Ascending aorta (tissue), 2 donors: ENCODE measurements around the gene TRIO. TPM values are rescaled to one million over a fixed set of nuclear protein-coding genes. Genes with fewer than 3 reads are reported as not detected.
A peak's percentile ranks its signal among the peaks of the same experiment; 100 is the strongest.

Experiments used
- DNase-seq, 2 donors: peaks; one replicate each; pipeline ENCODE4 v3.0.0-alpha.2; 2019; ENCODE audit warnings: low spot score in 2 of 2
- H3K27ac ChIP-seq, 2 donors: fragments of 200-600 bp; sonication (generic); one replicate each; pipeline ENCODE4 v1.5.1; 2016 to 2017; ENCODE audit warnings: mild to moderate bottlenecking in 1 of 2
- H3K27me3 ChIP-seq: fragments of 200-600 bp; sonication (generic); one replicate; pipeline ENCODE4 v1.5.1; 2017
- H3K36me3 ChIP-seq, 2 donors: fragments of 200-600 bp; sonication (generic); one replicate each; pipeline ENCODE4 v1.5.1; 2016
- H3K4me1 ChIP-seq, 2 donors: fragments of 200-600 bp; sonication (generic); one replicate each; pipeline ENCODE4 v1.5.1; 2016 to 2017; ENCODE audit warnings: mild to moderate bottlenecking in 1 of 2
- H3K4me3 ChIP-seq, 2 donors: fragments of 200-600 bp; sonication (generic); one replicate each; pipeline ENCODE4 v1.5.1; 2016 to 2017; ENCODE audit warnings: mild to moderate bottlenecking in 1 of 2
- H3K9me3 ChIP-seq, 2 donors: fragments of 200-600 bp; sonication (generic); one replicate each; pipeline ENCODE4 v1.5.1; 2016
- intact Hi-C: fragments of 100-400 bp; cut with DNase I; formaldehyde crosslinking; loops from one replicate; pipeline ENCODE4 v1.15.1; 2023
- total RNA-seq: library from RNA; depleted of rRNA; stranded (reverse); fragments of >200 nt; gene quantifications from one replicate; pipeline ENCODE4 v1.1.0, GENCODE V29; 2016
- TF ChIP-seq, protein P1 (sequence below), 3 experiments: fragments of 200-600 bp in 2 of 3; fragments of 450-650 bp in 1 of 3; sonication (generic) in 2 of 3; IDR thresholded peaks; one replicate each; pipeline ENCODE4 v1.5.1; 2016 to 2019; ENCODE audit warnings: antibody characterized with exemption in 3 of 3, mild to moderate bottlenecking in 1 of 3, moderate library complexity in 1 of 3

TRIO gene
- total RNA-seq, 1 donor from 2014 or later, result 262 TPM

GRCh38 chr5:14269395-14269794, 126.3 kb downstream of the TRIO start:
- H3K27me3 ChIP-seq, result no peaks in the 10 kb centered on the region
- peaks cover 16 to 40% of the 10 kb centered on the region in 2 donors for H3K4me1 ChIP-seq
- intact Hi-C loops, result loop anchor here (2.0 kb wide), 1 partner anchor 79 kb away; no protein-coding TSS in a partner anchor
- no peak overlapping the region for H3K4me3 ChIP-seq
- H3K9me3 ChIP-seq, result no peaks in the 10 kb centered on the region
- H3K36me3 ChIP-seq, result peaks cover 0 to 4% of the 10 kb centered on the region in 2 donors
- peak overlapping the region; percentile 64 to 69 for H3K27ac ChIP-seq
- no peak for DNase-seq
- TF ChIP-seq, protein P1, sequence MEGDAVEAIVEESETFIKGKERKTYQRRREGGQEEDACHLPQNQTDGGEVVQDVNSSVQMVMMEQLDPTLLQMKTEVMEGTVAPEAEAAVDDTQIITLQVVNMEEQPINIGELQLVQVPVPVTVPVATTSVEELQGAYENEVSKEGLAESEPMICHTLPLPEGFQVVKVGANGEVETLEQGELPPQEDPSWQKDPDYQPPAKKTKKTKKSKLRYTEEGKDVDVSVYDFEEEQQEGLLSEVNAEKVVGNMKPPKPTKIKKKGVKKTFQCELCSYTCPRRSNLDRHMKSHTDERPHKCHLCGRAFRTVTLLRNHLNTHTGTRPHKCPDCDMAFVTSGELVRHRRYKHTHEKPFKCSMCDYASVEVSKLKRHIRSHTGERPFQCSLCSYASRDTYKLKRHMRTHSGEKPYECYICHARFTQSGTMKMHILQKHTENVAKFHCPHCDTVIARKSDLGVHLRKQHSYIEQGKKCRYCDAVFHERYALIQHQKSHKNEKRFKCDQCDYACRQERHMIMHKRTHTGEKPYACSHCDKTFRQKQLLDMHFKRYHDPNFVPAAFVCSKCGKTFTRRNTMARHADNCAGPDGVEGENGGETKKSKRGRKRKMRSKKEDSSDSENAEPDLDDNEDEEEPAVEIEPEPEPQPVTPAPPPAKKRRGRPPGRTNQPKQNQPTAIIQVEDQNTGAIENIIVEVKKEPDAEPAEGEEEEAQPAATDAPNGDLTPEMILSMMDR (IDR thresholded peaks at IDR 0.05), result no peak

- Histone ChIP-seq H3K9me3 (no peaks in the 10 kb centered on the region), H3K4me1 (peaks cover 16 to 37% of the 10 kb centered on the region in 2 donors), H3K27ac (peak overlapping the region; percentile 64 to 69), H3K4me3 (no peak overlapping the region), H3K36me3 (peaks cover 0 to 4% of the 10 kb centered on the region in 2 donors), H3K27me3 (no peaks in the 10 kb centered on the region)
- intact Hi-C loops, result loop anchor here (1.0 to 5.0 kb wide), 4 partner anchors 127 to 282 kb away; partner anchors contain the start of gene TRIO
- DNase-seq, result peak in 1 of 2 donors; percentile 87
- TF ChIP-seq, protein P1 (IDR thresholded peaks at IDR 0.05), result peak; percentile 66 to 76 (median 76)
These were observed 127.1 kb downstream of the TRIO start for GRCh38 chr5:14270209-14270702.

GRCh38 chr5:14272548-14273205, 129.5 kb downstream of the TRIO start:
- Histone ChIP-seq H3K4me1 (peaks cover 16 to 27% of the 10 kb centered on the region in 2 donors), H3K4me3 (no peak overlapping the region), H3K27ac (peak overlapping the region in 1 of 2 donors; percentile 12), H3K9me3 (no peaks in the 10 kb centered on the region), H3K36me3 (peaks cover 0 to 4% of the 10 kb centered on the region in 2 donors), H3K27me3 (no peaks in the 10 kb centered on the region)
- DNase-seq, result no peak
- TF ChIP-seq, protein P1 (IDR thresholded peaks at IDR 0.05), result no peak
- intact Hi-C loops, result loop anchor here (5.0 kb wide), 1 partner anchor 235 kb away; no protein-coding TSS in a partner anchor

DNA sequence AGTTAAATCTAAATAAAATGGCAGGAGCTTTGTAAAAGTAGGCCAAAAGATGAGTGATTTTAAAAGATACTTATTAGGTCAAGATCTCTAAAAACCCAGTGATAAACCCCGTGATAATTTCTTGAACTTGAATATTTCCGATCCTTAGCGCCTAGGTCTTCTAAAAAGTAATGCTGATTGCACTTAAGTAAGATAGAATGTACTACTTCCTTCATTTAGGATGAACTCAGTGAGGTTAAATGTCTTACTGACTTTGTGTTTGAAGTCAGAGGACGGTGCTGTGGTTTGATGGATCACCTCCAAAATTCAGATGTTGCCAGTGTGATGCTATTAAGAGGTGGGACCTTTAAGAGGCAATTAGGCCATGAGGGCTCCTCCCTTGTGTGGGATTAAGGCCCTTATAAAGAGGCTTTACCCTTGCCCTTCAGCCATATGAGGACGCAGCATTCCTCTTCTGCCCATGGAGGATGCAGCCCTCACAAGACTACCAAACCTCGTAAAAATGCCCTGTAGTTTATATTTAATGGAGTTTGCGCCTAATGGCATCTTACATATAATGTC, 130.1 kb downstream of the TRIO start:
- Histone ChIP-seq H3K9me3 (no peaks in the 10 kb centered on the region), H3K27me3 (no peaks in the 10 kb centered on the region), H3K4me3 (no peak overlapping the region), H3K36me3 (peaks cover 0 to 4% of the 10 kb centered on the region in 2 donors), H3K27ac (peak overlapping the region in 1 of 2 donors; percentile 12), H3K4me1 (peaks cover 14 to 24% of the 10 kb centered on the region in 2 donors)
- TF ChIP-seq, protein P1 (IDR thresholded peaks at IDR 0.05), result no peak
- DNase-seq, result no peak
- intact Hi-C loops, result loop anchor here (5.0 kb wide), 1 partner anchor 236 kb away; no protein-coding TSS in a partner anchor

DNA sequence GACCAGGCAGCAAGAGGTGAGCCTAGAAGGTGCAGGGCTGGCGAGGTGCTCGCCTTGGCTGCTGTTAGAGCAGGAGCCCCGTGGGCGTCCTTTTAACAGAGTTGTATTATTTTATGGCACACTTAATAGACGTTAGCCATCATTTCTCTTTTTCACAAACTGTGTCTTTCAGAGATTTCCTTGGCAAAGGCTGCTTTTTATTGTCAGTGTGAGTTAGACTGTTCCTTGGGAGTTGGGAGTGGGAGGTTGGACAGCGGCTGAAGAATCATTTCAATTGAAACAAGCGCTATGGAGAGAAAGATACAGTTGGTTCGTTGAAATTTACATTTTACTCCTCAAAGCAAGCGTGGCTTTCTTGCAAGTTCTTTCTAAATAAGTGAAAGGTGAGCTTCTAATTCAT, 133.2 kb downstream of the TRIO start:
- Histone ChIP-seq H3K4me1 (peaks cover 5 to 7% of the 10 kb centered on the region in 2 donors), H3K9me3 (no peaks in the 10 kb centered on the region), H3K27ac (no peak overlapping the region), H3K27me3 (no peaks in the 10 kb centered on the region), H3K4me3 (no peak overlapping the region), H3K36me3 (peaks cover 8% of the 10 kb centered on the region in 2 donors)
- no peak for DNase-seq
- intact Hi-C loops, result no loop called here
- TF ChIP-seq, protein P1 (IDR thresholded peaks at IDR 0.05), result no peak
